ENCODE results near the gene IFITM2. TPM values are rescaled to one million over a fixed set of nuclear protein-coding genes. Genes with fewer than 3 reads are reported as not detected.

The IFITM2 gene
- total RNA-seq, 4 donors from 2014 or later, result 89.3 to 183 (median 126) TPM

DNA sequence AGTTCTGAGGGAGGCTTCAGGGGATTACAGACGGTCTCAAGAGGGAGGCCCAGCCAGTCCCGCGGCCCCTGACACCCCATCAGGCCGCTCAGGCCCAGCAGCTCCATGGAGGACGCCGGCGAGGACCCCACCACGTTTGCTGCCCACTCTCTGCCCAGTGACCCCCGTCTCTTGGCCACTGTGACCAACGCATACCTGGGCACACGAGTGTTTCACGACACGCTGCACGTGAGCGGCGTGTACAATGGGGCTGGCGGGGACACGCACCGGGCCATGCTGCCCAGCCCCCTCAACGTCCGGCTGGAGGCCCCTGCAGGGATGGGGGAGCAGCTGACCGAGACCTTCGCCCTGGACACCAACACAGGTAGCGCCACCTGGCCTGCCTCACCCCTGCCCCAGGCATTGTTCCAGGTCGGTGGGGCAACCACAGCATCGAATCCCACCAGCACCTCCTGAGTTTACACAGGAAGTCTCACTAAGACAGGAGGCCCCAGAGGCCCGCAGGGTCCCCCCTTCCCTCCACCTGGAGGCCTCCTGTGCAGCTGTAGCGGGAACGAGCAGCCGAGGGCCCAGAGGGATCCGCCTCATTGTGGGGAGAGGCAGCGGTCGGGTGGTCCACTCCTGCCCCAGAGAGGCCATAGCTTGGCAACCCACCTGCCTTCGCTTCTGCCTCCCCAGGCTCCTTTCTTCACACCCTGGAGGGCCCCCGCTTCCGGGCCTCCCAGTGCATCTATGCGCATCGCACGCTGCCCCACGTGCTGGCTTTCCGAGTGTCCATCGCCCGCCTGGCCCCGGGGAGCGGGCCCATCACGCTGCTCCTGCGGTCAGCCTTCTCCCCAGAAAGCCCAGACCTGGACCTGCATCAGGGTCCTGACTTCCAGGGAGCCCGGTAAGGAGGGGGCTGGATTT lies 17.6 kb upstream of the IFITM2 start:
- Histone ChIP-seq H3K27ac (peak overlapping the region in 3 of 4 donors; percentile 62 to 83 (median 81)), H3K4me3 (peak overlapping the region in 1 of 2 donors; percentile 74), H3K9me3 (no peaks in the 10 kb centered on the region), H3K4me1 (peaks cover 0 to 27% (median 10%) of the 10 kb centered on the region in 3 donors), H3K36me3 (peaks cover 0 to 31% of the 10 kb centered on the region in 2 donors), H3K27me3 (peaks cover 26% of the 10 kb centered on the region)
- 88 to 95% methylated on average over 9 to 10 of the region's 48 CpGs for WGBS, 2 donors (ENCODE audit: low coverage in 1 of 2)
- ATAC-seq, result no peak
- no peak for TF ChIP-seq POLR2A (IDR thresholded peaks at IDR 0.05)
- TF ChIP-seq, protein P1, sequence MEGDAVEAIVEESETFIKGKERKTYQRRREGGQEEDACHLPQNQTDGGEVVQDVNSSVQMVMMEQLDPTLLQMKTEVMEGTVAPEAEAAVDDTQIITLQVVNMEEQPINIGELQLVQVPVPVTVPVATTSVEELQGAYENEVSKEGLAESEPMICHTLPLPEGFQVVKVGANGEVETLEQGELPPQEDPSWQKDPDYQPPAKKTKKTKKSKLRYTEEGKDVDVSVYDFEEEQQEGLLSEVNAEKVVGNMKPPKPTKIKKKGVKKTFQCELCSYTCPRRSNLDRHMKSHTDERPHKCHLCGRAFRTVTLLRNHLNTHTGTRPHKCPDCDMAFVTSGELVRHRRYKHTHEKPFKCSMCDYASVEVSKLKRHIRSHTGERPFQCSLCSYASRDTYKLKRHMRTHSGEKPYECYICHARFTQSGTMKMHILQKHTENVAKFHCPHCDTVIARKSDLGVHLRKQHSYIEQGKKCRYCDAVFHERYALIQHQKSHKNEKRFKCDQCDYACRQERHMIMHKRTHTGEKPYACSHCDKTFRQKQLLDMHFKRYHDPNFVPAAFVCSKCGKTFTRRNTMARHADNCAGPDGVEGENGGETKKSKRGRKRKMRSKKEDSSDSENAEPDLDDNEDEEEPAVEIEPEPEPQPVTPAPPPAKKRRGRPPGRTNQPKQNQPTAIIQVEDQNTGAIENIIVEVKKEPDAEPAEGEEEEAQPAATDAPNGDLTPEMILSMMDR (IDR thresholded peaks at IDR 0.05), result no peak
- TF ChIP-seq EP300 (IDR thresholded peaks at IDR 0.05), result no peak
- TF ChIP-seq POLR2AphosphoS5 (IDR thresholded peaks at IDR 0.05), result no peak

DNA sequence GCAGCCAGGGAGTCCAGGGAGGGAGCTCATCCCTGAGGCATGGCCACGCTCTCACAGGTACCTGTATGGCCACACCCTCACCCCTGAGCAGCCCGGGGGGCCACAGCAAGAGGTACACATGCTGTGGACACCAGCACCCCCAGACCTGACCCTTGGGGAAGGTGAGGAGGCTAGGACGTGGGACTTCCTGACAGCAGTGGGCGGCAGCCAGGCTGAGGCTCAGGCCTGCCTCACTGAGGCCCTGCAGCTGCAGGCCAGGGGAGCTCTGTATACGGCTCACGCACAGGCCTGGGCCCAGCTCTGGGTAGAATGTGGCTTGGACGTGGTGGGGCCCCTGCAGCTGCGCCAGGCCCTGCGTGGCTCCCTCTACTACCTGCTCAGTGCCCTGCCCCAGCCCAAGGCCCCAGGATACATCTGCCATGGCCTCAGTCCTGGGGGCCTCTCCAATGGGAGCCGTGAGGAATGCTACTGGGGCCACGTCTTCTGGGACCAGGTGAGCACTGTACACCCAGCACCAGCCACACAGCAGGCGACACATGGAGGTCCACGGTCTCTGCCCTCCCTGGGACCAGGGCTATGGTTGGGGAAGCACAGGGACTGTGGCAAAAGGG lies 16.9 kb upstream of the IFITM2 start:
- H3K4me1 ChIP-seq, result peaks cover 0 to 27% (median 10%) of the 10 kb centered on the region in 3 donors
- WGBS, 2 donors (ENCODE audit: low coverage in 1 of 2), result no CpG with 5 or more reads among the region's 13 CpGs
- no peak for ATAC-seq
- no peak overlapping the region for H3K27ac ChIP-seq
- TF ChIP-seq, protein P1 (IDR thresholded peaks at IDR 0.05), result no peak
- TF ChIP-seq EP300 (IDR thresholded peaks at IDR 0.05) (no peak), POLR2A (IDR thresholded peaks at IDR 0.05) (no peak), POLR2AphosphoS5 (IDR thresholded peaks at IDR 0.05) (no peak)
- H3K4me3 ChIP-seq, result no peak overlapping the region
- no peaks in the 10 kb centered on the region for H3K9me3 ChIP-seq
- peaks cover 0 to 35% of the 10 kb centered on the region in 2 donors for H3K36me3 ChIP-seq
- peaks cover 24% of the 10 kb centered on the region for H3K27me3 ChIP-seq

DNA sequence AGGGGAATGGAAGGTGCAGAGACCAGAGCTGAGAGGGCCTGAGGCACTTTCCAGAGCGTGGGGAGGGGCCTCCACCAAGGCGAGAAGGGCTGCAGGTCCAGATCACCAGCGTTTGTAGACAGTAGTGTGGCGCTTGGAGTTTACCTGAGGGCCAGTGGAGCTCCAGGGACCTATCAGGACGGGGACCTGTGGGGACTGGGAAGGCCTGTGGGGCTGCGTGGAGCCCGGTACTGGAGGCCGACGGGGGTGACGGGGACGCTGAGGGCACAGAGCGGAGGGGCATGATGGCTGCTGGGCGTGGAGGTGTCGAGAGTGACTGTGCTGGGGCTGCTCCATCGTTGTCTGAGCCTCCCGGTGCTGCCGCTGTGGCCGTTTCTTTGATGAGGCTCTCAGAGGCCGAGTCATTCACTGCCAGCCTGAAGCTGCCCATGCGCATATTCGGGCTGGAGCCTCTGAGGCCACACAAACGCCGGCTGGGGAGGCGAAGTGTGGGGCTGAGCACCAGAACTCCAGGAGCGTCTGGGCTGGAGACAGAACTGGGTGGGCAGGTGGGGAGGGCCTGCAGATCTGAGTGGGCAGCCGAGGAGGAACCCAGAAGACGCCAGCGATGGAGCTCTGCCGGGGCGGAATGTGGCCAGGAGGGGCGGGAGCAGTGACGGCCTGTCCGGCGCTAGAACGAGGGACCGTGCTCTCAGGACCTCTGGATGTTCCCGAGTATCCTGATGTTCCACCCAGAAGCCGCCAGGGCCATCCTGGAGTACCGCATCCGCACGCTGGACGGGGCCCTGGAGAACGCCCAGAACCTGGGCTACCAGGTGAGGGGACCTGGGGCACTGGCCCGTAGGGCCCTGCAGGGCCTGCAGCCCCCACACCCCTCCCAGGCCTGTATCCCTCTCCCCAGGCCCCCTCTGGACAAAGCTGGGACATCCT lies 16.1 kb upstream of the IFITM2 start:
- peaks cover 0 to 35% of the 10 kb centered on the region in 2 donors for H3K36me3 ChIP-seq
- peaks cover 24% of the 10 kb centered on the region for H3K27me3 ChIP-seq
- TF ChIP-seq EP300 (IDR thresholded peaks at IDR 0.05), result no peak
- TF ChIP-seq, protein P1 (IDR thresholded peaks at IDR 0.05), result no peak
- no peak for TF ChIP-seq POLR2AphosphoS5 (IDR thresholded peaks at IDR 0.05)
- no peak for TF ChIP-seq POLR2A (IDR thresholded peaks at IDR 0.05)
- H3K9me3 ChIP-seq, result no peaks in the 10 kb centered on the region
- 64 to 88% methylated on average over 3 to 18 of the region's 44 CpGs for WGBS, 2 donors (ENCODE audit: low coverage in 1 of 2)
- ATAC-seq, result no peak
- no peak overlapping the region for H3K4me3 ChIP-seq
- H3K4me1 ChIP-seq, result peaks cover 0 to 27% (median 10%) of the 10 kb centered on the region in 3 donors
- no peak overlapping the region for H3K27ac ChIP-seq

DNA sequence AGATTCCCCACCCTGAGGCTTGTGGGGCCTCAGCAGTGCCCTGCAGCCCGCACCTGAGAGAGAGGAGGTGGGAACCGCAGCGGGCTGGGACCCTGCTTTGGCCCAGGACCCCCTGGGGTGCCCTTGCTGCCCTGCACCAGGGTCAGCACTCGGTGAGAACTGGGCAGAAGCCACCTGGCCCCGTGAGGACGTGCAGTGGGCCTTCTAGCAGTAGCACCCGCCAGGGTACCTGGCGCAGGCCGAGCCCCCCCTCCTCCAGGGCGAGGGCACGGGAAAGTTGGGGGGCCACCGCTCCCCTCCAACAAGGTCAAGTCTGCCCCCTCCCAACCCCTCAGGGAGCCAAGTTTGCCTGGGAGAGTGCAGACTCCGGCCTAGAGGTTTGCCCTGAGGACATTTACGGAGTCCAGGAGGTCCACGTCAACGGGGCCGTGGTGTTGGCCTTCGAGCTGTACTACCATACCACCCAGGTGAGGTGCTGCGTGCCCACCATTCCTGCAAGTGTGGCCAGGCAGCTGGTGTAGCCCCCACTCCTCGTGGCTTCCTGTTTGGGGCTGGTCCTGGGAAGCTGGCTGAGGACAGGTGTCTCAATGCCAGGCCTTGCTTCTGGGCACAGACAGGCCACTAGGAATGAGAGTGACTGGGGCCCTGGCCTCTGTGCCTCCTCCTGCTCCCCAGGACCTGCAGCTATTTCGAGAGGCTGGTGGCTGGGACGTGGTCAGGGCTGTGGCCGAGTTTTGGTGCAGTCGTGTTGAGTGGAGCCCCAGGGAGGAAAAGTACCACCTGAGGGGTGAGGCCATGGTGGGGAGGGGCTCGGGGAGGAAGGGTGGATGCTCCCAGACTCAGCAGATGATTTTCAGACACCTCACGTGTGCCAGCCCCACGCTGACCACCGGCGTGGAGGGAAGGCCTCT lies 15.2 kb upstream of the IFITM2 start:
- H3K36me3 ChIP-seq, result peaks cover 0 to 35% of the 10 kb centered on the region in 2 donors
- H3K27ac ChIP-seq, result no peak overlapping the region
- ATAC-seq, result no peak

More for the DNA sequence above, 15.2 kb upstream of the IFITM2 start:
- Histone ChIP-seq H3K27me3 (peaks cover 26% of the 10 kb centered on the region), H3K9me3 (no peaks in the 10 kb centered on the region), H3K4me1 (peaks cover 0 to 27% (median 10%) of the 10 kb centered on the region in 3 donors), H3K4me3 (no peak overlapping the region)
- TF ChIP-seq, protein P1 (IDR thresholded peaks at IDR 0.05), result no peak
- TF ChIP-seq EP300 (IDR thresholded peaks at IDR 0.05), result no peak
- TF ChIP-seq POLR2AphosphoS5 (IDR thresholded peaks at IDR 0.05), result no peak
- no peak for TF ChIP-seq POLR2A (IDR thresholded peaks at IDR 0.05)
- WGBS, 2 donors (ENCODE audit: low coverage in 1 of 2), result no CpG with 5 or more reads among the region's 29 CpGs

Measured in gastroesophageal sphincter (tissue), 4 donors.